H9 (cell line): ENCODE data around the gene PLPP6. TPM values are rescaled to one million over a fixed set of nuclear protein-coding genes. Genes with fewer than 3 reads are reported as not detected.

Experiments used
- DNase-seq: peaks from one replicate; pipeline ENCODE4 v3.0.0-alpha.2; 2017
- H2AFZ ChIP-seq: one replicate; pipeline ENCODE4 v1.6.1; 2013; ENCODE audit warnings: mild to moderate bottlenecking, low read length, control low read depth, moderate library complexity
- H2AK5ac ChIP-seq: 2 replicates; pipeline ENCODE4 v1.6.1; 2013; ENCODE audit warnings: low read length, control low read depth, mixed read lengths; ENCODE audit not compliant: insufficient read length
- H2BK120ac ChIP-seq: one replicate; pipeline ENCODE4 v1.6.1; 2013; ENCODE audit warnings: low read depth, mild to moderate bottlenecking, low read length, control low read depth, inconsistent platforms; ENCODE audit not compliant: poor library complexity, severe bottlenecking
- H2BK12ac ChIP-seq: 2 replicates; pipeline ENCODE4 v1.6.1; 2013; ENCODE audit warnings: low read length, control low read depth, mixed read lengths, low read depth; ENCODE audit not compliant: insufficient read length
- H2BK15ac ChIP-seq: 2 replicates; pipeline ENCODE4 v1.6.1; 2013; ENCODE audit warnings: low read depth, low read length, control low read depth
- H2BK20ac ChIP-seq: one replicate; pipeline ENCODE4 v1.6.1; 2013; ENCODE audit warnings: low read depth, mild to moderate bottlenecking, low read length, control low read depth, inconsistent platforms; ENCODE audit not compliant: poor library complexity, severe bottlenecking
- H2BK5ac ChIP-seq: 2 replicates; pipeline ENCODE4 v1.6.1; 2013; ENCODE audit warnings: low read length, control low read depth, mixed read lengths; ENCODE audit not compliant: insufficient read length
- H3K14ac ChIP-seq: 2 replicates; pipeline ENCODE4 v1.6.1; 2013; ENCODE audit warnings: low read length, control low read depth; ENCODE audit not compliant: insufficient read depth
- H3K18ac ChIP-seq: 2 replicates; pipeline ENCODE4 v1.6.1; 2013; ENCODE audit warnings: low read depth, mild to moderate bottlenecking, mixed read lengths, low read length, control low read depth; ENCODE audit not compliant: insufficient read length
- H3K23ac ChIP-seq: 2 replicates; pipeline ENCODE4 v1.6.1; 2013; ENCODE audit warnings: low read length, control low read depth, mixed read lengths, low read depth; ENCODE audit not compliant: insufficient read length
- H3K23me2 ChIP-seq: 2 replicates; pipeline ENCODE4 v1.6.1; 2013; ENCODE audit warnings: low read depth, mild to moderate bottlenecking, mixed read lengths, low read length, control low read depth; ENCODE audit not compliant: insufficient read length, poor library complexity, severe bottlenecking
- H3K27ac ChIP-seq: 2 replicates; pipeline ENCODE4 v1.5.1; 2013; ENCODE audit warnings: low read length, control low read depth, mixed read lengths, low read depth; ENCODE audit not compliant: insufficient read length
- H3K27me3 ChIP-seq: 2 replicates; pipeline ENCODE4 v1.6.1; 2013; ENCODE audit warnings: low read length, control low read depth, inconsistent platforms; ENCODE audit not compliant: insufficient read depth
- H3K4ac ChIP-seq: 2 replicates; pipeline ENCODE4 v1.6.1; 2013; ENCODE audit warnings: low read depth, mild to moderate bottlenecking, control low read depth, inconsistent platforms, low read length, moderate library complexity
- H3K4me1 ChIP-seq: 2 replicates; pipeline ENCODE4 v1.6.1; 2013; ENCODE audit warnings: low read length, control low read depth, inconsistent platforms; ENCODE audit not compliant: insufficient read depth
- H3K4me2 ChIP-seq: 2 replicates; pipeline ENCODE4 v1.6.1; 2013; ENCODE audit warnings: low read length, control low read depth, mixed read lengths; ENCODE audit not compliant: insufficient read length, insufficient read depth
- H3K56ac ChIP-seq: 2 replicates; pipeline ENCODE4 v1.6.1; 2013; ENCODE audit warnings: low read depth, mild to moderate bottlenecking, mixed read lengths, low read length, control low read depth; ENCODE audit not compliant: insufficient read length
- H3K79me1 ChIP-seq: 2 replicates; pipeline ENCODE4 v1.6.1; 2013; ENCODE audit warnings: low read depth, mild to moderate bottlenecking, moderate library complexity, low read length, control low read depth, inconsistent platforms; ENCODE audit not compliant: insufficient read depth, poor library complexity, severe bottlenecking
- H3K79me2 ChIP-seq: 2 replicates; pipeline ENCODE4 v1.6.1; 2013; ENCODE audit warnings: low read length, control low read depth, inconsistent platforms; ENCODE audit not compliant: insufficient read depth
- H3K9ac ChIP-seq: 2 replicates; pipeline ENCODE4 v1.6.1; 2013; ENCODE audit warnings: low read length, control low read depth, mixed read lengths; ENCODE audit not compliant: insufficient read length; ENCODE audit errors: extremely low read depth
- H3K9me3 ChIP-seq: one replicate; pipeline ENCODE4 v1.6.1; 2013; ENCODE audit warnings: low read depth, low read length, inconsistent platforms; ENCODE audit not compliant: control insufficient read depth
- H3T11ph ChIP-seq: one replicate; pipeline ENCODE4 v1.6.1; 2013; ENCODE audit warnings: mild to moderate bottlenecking, low read length, control low read depth, inconsistent platforms
- H4K20me1 ChIP-seq: one replicate; pipeline ENCODE4 v1.6.1; 2013; ENCODE audit not compliant: control insufficient read depth, insufficient read length, insufficient read depth
- H4K5ac ChIP-seq: 2 replicates; pipeline ENCODE4 v1.6.1; 2013; ENCODE audit warnings: low read depth, mild to moderate bottlenecking, mixed read lengths, low read length, control low read depth; ENCODE audit not compliant: insufficient read length
- H4K8ac ChIP-seq: replicated peaks from 2 replicates; pipeline ENCODE4 v1.6.1; 2013; ENCODE audit warnings: low read length, control low read depth, mixed read lengths, low read depth; ENCODE audit not compliant: insufficient read length
- H4K91ac ChIP-seq: 2 replicates; pipeline ENCODE4 v1.6.1; 2013; ENCODE audit warnings: low read depth, mild to moderate bottlenecking, moderate library complexity, mixed read lengths, low read length, control low read depth; ENCODE audit not compliant: insufficient read length
- H3K27ac Mint-ChIP-seq, 3 experiments: 2 replicates in 2 of 3; 3 replicates in 1 of 3; pipeline ENCODE4 v1.8.0; 2020 to 2021; ENCODE audit warnings: mixed read lengths in 3 of 3, mild to moderate bottlenecking in 1 of 3, moderate library complexity in 1 of 3
- H3K27me3 Mint-ChIP-seq: 2 replicates; pipeline ENCODE4 v1.8.0; 2021; ENCODE audit warnings: low read depth, mild to moderate bottlenecking, moderate library complexity, mixed read lengths
- H3K36me3 Mint-ChIP-seq, 3 experiments: 2 replicates in 2 of 3; 3 replicates in 1 of 3; pipeline ENCODE4 v1.8.0; 2020 to 2021; ENCODE audit warnings: low read depth in 3 of 3, mixed read lengths in 3 of 3; ENCODE audit not compliant: insufficient read depth in 1 of 3
- H3K4me1 Mint-ChIP-seq, 2 experiments: 2 replicates each; pipeline ENCODE4 v1.8.0; 2020; ENCODE audit warnings: mixed read lengths in 2 of 2
- H3K4me3 Mint-ChIP-seq, 2 experiments: 2 replicates in 1 of 2; 3 replicates in 1 of 2; pipeline ENCODE4 v1.8.0; 2020 to 2021; ENCODE audit warnings: mild to moderate bottlenecking in 2 of 2, mixed read lengths in 2 of 2, moderate library complexity in 1 of 2
- H3K9me3 Mint-ChIP-seq, 2 experiments: 2 replicates in 1 of 2; 3 replicates in 1 of 2; pipeline ENCODE4 v1.8.0; 2020; ENCODE audit warnings: mild to moderate bottlenecking in 2 of 2, mixed read lengths in 2 of 2, moderate library complexity in 1 of 2
- CTCF ChIP-seq: fragments of 200-600 bp; sonication (generic); conservative IDR thresholded peaks from 3 replicates; pipeline ENCODE4 v1.8.0; 2021; ENCODE audit warnings: antibody characterized with exemption, mild to moderate bottlenecking
- WGBS: extraction: QIAGEN DNeasy Blood & Tissue Kit; methylation state at CpG from one replicate; pipeline ENCODE4 v1.1.7; 2013; ENCODE audit warnings: missing lambda C conversion rate, low lambda C conversion rate, mixed read lengths; ENCODE audit not compliant: insufficient read length; ENCODE audit errors: extremely low coverage; 5-methylcytosine and 5-hydroxymethylcytosine counted together
- total RNA-seq: library from RNA; stranded (reverse); gene quantifications from 2 replicates; pipeline ENCODE4 v1.2.1, GENCODE V29; 2021

PLPP6 gene
- total RNA-seq, 1 experiment from 2014 or later: 7.6 TPM

GRCh38 chr9:4690144-4690543 lies 28.1 kb downstream of the PLPP6 start:
- no peak overlapping the region for H3K56ac ChIP-seq
- H4K91ac ChIP-seq: no peak overlapping the region
- no peak overlapping the region for H3K18ac ChIP-seq
- H3K9me3 ChIP-seq: no peaks in the 10 kb centered on the region
- no peak overlapping the region for H3K9ac ChIP-seq
- H3K14ac ChIP-seq: no peak overlapping the region
- no peak overlapping the region for H4K8ac ChIP-seq
- H3K79me2 ChIP-seq: 0 out of 2 replicates have a peak, but pooled peaks cover 1% of the 10 kb centered on the region
- no peak overlapping the region for H3K27ac ChIP-seq
- no peak overlapping the region for H2BK120ac ChIP-seq
- no peak for DNase-seq
- H2BK5ac ChIP-seq: no peak overlapping the region
- no peak for TF ChIP-seq CTCF
- no peaks in the 10 kb centered on the region for H3K27me3 ChIP-seq
- H2AK5ac ChIP-seq: no peak overlapping the region
- no peak overlapping the region for H2BK12ac ChIP-seq
- no peak overlapping the region for H3T11ph ChIP-seq
- no peak overlapping the region for H2BK15ac ChIP-seq
- peak overlapping the region in 1 of 3 experiments; percentile 47; a peak in 2 of 7 replicates for H3K27ac Mint-ChIP-seq
- H2BK20ac ChIP-seq: no peak overlapping the region
- H3K36me3 Mint-ChIP-seq: peaks cover 10 to 32% (median 31%) of the 10 kb centered on the region in 3 experiments; a peak in 6 of 7 replicates
- H3K4me1 Mint-ChIP-seq: peaks cover 0 to 2% of the 10 kb centered on the region in 2 experiments; a peak in 1 of 4 replicates
- no peaks in the 10 kb centered on the region for H4K20me1 ChIP-seq
- H3K79me1 ChIP-seq: no peaks in the 10 kb centered on the region
- H3K27me3 Mint-ChIP-seq: no peaks in the 10 kb centered on the region
- H3K4ac ChIP-seq: no peak overlapping the region
- no peak overlapping the region for H3K4me3 Mint-ChIP-seq
- H3K23ac ChIP-seq: no peak overlapping the region
- H3K4me2 ChIP-seq: no peak overlapping the region
- H2AFZ ChIP-seq: no peak overlapping the region
- H4K5ac ChIP-seq: no peak overlapping the region
- no peaks in the 10 kb centered on the region for H3K4me1 ChIP-seq
- no peaks in the 10 kb centered on the region for H3K9me3 Mint-ChIP-seq
- H3K23me2 ChIP-seq: no peaks in the 10 kb centered on the region
- no CpG with 5 or more reads among the region's 4 CpGs for WGBS
